NT2/D1 (cell line): ENCODE results near the gene RBFOX1.

Experiments used
- SUZ12 ChIP-seq: IDR thresholded peaks from 2 replicates; pipeline ENCODE4 v1.6.1; 2011; ENCODE audit not compliant: insufficient read length, insufficient read depth; ENCODE audit errors: extremely low read depth
- YY1 ChIP-seq: IDR thresholded peaks from 2 replicates; pipeline ENCODE4 v1.6.1; 2011; ENCODE audit not compliant: insufficient read length, insufficient read depth
- ZNF274 ChIP-seq: IDR thresholded peaks from 2 replicates; pipeline ENCODE4 v1.6.1; 2011; ENCODE audit warnings: mild to moderate bottlenecking, low read depth, low read length

DNA sequence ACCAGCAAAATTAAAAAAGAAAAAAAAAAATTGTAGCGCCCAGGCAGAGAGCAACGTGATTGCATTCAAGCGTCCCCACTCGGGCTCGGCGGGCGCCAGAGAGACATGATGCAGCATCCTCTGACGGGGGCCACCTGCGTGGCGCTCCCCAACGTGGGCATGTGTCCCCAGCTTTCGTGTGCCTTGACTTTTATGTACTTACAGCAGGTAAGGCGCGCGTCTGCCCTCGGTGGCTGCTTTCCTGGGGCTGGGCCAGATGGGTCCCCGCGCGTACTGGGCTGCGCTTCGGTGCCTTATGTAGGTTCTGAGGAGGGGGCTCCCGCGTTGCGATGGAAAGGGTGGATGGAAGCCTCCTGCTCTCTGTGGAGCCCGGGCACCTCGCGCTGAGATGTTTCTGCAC, 28.4 kb upstream of the RBFOX1 start:
- TF ChIP-seq YY1 = no peak
- no peak for TF ChIP-seq ZNF274
- TF ChIP-seq SUZ12 = no peak
